Body of pancreas (tissue), 4 donors: Measurements from ENCODE around the gene DVL1.
A peak's percentile ranks its signal among the peaks of the same experiment; 100 is the strongest.

Source experiments
- POLR2A ChIP-seq, 3 donors: fragments of 450-650 bp; IDR thresholded peaks; one replicate each; pipeline ENCODE4 v1.6.1; 2016; ENCODE audit warnings: antibody characterized with exemption in 3 of 3, mild to moderate bottlenecking in 2 of 3
- TF ChIP-seq, protein P1 (sequence below), 7 experiments: fragments of 450-650 bp in 4 of 7; fragments of 200-600 bp in 3 of 7; sonication (generic) in 3 of 7; IDR thresholded peaks; one replicate each; pipeline ENCODE4 v1.5.1; 2016 to 2019; ENCODE audit warnings: antibody characterized with exemption in 7 of 7

DNA sequence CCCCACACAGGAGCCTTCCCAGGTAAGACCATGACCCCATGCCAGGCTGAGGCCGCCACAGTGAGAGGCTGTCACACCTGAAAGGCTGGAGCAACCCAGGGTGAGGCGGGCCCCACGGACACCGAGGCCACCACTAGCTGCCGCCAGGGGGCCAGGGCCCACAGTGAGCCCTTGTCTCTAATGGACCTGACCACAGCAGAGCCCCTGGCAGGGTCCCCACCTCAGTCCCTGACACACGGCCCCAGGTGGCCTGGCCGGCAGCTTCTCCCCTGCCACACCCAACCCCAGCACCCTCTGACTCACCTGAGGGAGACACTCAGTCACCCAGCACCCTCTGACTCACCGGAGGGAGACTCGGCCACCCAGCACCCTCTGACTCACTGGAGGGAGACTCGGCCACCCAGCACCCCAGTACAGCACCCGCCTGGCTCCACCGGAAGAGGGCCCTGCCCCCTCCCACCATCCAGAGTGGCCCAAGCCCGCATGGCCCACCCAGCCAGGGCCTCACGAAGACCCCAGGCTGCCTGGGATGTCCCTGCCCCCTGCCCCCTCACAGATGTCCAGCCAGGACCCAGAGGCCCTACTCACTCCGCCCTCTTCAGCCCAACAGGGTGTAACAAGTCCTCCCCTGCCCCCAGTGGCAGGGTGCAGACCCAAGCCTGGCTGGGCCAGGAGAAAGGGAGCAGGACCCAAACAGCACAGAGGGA, 4.4 kb downstream of the DVL1 start:
- TF ChIP-seq, protein P1, sequence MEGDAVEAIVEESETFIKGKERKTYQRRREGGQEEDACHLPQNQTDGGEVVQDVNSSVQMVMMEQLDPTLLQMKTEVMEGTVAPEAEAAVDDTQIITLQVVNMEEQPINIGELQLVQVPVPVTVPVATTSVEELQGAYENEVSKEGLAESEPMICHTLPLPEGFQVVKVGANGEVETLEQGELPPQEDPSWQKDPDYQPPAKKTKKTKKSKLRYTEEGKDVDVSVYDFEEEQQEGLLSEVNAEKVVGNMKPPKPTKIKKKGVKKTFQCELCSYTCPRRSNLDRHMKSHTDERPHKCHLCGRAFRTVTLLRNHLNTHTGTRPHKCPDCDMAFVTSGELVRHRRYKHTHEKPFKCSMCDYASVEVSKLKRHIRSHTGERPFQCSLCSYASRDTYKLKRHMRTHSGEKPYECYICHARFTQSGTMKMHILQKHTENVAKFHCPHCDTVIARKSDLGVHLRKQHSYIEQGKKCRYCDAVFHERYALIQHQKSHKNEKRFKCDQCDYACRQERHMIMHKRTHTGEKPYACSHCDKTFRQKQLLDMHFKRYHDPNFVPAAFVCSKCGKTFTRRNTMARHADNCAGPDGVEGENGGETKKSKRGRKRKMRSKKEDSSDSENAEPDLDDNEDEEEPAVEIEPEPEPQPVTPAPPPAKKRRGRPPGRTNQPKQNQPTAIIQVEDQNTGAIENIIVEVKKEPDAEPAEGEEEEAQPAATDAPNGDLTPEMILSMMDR (IDR thresholded peaks at IDR 0.05), result peak in 6 of 7 experiments; percentile 16 to 38 (median 32)
- TF ChIP-seq POLR2A (IDR thresholded peaks at IDR 0.05), result no peak
